ENCODE results near the gene DYRK3.
A peak's percentile ranks its signal among the peaks of the same experiment; 100 is the strongest.
"Not testable (repeated sequence)": the region's sequence is repeated elsewhere in the genome, so short reads cannot be mapped to it uniquely, and the experiment has no call there.

DYRK3 gene

GRCh38 chr1:206631085-206631509 lies 4.2 kb upstream of the DYRK3 start:
- peak; percentile 87 for DNase-seq (ENCODE audit: low read depth)

- peak; percentile 94 for DNase-seq (ENCODE audit: low read depth)
Observed at GRCh38 chr1:206633708-206634121, 1.6 kb upstream of the DYRK3 start.

DNA sequence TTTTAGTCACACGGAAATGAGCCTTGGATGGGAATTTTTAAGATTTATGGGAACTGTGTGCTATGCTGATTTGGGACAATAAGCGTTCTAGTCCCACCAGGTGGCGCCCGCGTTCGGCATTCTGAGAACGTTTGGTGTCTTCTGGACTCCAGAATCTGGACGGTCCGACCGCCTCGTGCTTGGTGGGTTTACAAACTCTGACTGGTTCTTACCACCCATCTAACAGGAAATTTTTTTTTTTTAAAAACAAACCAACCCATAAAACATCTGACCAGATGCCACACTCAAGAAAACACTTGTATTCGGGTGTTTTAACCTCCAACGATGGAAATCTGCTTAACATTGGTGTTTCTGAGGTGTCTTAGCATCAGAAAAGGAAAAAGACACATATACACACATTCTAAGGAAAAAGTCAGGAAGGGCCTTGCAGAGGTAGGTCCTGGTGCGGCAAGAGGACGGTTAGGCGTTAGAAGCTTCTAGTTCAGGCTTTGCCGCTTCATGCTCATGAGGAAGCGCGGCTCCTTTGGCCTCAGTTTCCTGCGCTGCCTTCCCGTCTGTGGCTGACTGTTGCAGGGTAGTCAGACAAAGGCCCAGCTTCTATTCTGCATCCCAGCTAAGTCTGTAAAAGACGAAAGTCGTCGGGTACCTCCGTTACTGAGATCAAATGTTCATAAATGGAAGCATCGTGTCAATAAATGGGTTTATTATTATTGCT lies 814 bp upstream of the DYRK3 start:
- DNase-seq (ENCODE audit: low read depth) = peak; percentile 94

DNA sequence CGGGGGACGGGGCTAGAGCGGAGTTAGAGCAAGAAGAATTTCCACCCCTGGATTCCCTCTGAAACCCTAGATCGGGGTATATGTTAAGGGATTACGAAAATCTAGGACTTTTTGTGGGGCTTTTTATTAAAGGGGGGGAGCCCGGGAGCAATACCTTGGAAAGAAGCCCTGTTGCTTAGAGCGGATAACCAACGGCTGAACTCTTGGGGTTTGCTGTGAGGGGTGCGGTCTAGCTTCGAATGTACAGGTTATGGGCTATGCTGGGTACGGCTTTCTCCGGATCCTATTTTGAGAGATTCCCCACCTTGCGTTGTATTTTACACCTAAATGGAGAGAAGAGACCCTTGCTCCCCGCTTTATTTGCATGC lies 626 bp downstream of the DYRK3 start:
- no peak for DNase-seq (ENCODE audit: low read depth)

- no peak for DNase-seq (ENCODE audit: low read depth)
Observed at GRCh38 chr1:206636671-206637070, 1.3 kb downstream of the DYRK3 start.

DNA sequence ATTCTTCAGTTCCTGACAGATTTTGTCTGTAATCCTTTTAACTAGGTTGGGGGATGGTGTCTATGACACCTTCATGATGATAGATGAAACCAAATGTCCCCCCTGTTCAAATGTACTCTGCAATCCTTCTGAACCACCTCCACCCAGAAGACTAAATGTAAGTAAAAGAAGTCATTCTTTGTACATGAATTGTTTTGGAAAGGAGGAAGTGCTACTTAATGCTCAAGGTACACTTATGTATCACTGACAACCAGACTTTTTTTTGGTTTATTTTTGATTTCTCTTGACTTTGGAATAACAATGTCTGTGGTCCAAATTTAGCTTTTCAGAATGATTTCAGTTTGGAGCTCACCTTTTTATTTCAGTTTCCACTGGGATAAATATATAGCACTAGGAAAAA lies 2.3 kb downstream of the DYRK3 start:
- no peak for DNase-seq (ENCODE audit: low read depth)

GRCh38 chr1:206642074-206642473 lies 6.7 kb downstream of the DYRK3 start:
- not testable (repeated sequence) for DNase-seq (ENCODE audit: low read depth)

DNA sequence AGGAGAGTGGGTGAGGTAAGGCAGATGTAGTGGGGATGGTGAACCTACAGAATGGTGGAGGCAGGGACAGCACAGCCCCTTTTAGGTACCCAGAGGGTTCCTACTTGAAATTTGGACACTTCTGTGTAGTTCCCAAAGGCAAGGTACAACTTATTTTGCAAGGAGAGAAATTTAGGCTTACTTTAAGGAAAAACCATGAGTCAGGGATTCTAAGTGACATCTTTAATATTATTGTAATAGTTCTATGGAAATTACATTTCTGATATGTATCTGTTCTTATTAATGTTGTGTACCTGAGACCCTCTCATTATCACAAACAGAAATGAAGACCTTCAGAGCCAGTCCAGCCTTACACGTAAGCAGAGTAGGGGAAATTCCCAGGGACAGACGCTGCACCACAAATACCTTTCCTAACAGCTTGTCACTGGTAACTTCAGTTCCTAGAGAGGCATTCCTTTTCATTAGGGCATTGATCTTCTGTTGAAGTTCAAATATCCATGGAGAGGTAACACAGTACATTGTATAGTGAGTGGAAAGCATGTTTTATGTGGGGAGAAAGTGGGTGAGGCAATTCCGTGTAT lies 7.9 kb downstream of the DYRK3 start:
- DNase-seq (ENCODE audit: low read depth) = no peak

DNA sequence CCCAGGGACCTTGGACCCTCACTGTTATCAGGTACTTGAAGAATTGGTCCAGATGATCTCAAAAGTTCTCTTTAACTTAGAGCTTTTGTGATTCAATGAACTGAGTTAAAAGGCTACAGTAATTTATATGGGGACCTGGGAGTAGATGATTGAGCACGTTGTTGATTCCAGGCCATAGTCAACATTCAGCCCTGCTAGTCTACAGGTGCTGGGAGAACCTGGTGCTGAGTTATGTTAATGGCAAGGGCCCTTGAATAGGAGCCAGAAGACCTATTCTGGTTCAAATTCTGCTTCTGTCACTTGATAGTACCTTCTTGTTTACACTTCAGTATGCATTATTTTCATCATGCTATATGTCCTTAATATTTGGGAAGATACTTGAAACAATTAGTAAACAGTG lies 11.2 kb downstream of the DYRK3 start:
- no peak for DNase-seq (ENCODE audit: low read depth)

DNA sequence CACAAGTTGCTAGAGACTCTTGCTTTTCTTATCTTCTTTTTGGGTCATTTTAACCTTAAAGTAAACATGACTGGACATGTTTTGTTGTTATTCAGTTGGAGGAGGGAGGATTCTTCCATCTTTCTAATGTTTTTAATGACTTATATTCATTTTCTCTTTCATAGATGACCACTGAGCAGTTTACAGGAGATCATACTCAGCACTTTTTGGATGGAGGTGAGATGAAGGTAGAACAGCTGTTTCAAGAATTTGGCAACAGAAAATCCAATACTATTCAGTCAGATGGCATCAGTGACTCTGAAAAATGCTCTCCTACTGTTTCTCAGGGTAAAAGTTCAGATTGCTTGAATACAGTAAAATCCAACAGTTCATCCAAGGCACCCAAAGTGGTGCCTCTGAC lies 11.9 kb downstream of the DYRK3 start:
- DNase-seq (ENCODE audit: low read depth) = no peak

GRCh38 chr1:206649261-206649921 lies 14.1 kb downstream of the DYRK3 start:
- no peak for DNase-seq (ENCODE audit: low read depth)

DNA sequence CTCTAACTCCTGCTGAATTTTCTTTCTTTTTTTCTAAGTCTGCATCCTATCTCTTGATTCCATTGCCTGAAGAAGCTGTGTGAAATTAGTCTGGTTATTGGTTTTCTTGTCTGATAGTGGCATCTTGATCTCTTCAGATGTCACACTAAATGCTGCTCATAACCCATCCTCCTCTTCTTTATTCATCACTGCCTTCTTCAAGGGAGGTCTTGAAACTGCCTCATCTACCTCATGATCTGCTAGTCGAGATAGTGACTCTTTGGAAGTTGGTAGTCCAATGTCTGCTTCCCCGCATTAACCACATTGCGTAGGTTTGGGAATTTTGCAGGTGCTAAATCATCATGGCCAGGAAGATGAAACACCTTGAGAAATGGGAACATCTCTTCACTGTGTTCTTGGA lies 15.7 kb downstream of the DYRK3 start:
- DNase-seq (ENCODE audit: low read depth) = no peak

DNA sequence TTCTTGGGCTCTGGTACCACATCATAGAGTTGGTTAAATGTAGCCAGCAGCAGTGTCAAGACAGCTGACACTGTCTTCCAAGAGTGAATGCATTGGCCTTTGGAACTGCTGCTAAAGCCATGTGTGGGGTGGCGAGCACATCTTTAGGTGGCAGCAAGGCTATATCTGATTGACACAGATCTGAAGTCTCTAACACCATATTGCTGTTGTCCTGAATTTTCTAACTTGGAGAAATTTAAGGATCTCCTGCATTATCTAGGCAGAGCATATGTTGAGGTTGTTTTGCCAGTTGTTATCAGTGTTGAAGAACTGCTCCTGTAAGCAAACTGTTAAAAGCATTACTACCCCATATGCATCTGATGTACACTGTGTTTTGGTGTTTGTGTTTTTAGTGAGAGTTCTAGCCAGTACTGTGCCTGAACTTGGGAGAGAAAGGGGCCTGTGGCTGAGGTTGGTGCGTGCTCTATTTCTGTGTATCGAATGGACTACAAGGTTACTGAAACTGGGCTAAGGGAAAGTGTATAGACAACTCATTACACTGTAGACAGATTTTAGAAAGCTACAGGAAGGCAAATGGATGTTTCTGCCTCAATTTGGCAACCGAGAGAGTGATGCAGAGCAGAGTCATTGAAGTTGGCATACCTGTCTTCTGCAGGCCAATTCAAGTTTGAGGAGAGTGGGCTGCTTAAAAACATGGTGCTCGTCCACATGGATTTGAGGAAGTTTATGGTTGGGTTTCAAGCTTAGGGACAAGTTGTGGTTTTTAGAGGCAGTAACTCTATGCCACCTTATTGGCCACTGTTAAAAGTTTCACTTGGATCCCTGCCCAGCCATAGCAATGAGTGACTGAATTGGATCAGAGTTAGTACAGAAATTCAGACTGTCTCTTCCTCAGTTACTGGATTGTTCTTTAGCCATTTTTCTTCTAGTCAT lies 16.9 kb downstream of the DYRK3 start:
- DNase-seq (ENCODE audit: low read depth) = no peak

GRCh38 chr1:206653715-206654459 lies 18.6 kb downstream of the DYRK3 start:
- DNase-seq (ENCODE audit: low read depth) = no peak

- DNase-seq (ENCODE audit: low read depth) = no peak
Observed at GRCh38 chr1:206654828-206655227, 19.5 kb downstream of the DYRK3 start.

- DNase-seq (ENCODE audit: low read depth) = no peak
Observed at GRCh38 chr1:206655471-206655882, 20.1 kb downstream of the DYRK3 start.

DNA sequence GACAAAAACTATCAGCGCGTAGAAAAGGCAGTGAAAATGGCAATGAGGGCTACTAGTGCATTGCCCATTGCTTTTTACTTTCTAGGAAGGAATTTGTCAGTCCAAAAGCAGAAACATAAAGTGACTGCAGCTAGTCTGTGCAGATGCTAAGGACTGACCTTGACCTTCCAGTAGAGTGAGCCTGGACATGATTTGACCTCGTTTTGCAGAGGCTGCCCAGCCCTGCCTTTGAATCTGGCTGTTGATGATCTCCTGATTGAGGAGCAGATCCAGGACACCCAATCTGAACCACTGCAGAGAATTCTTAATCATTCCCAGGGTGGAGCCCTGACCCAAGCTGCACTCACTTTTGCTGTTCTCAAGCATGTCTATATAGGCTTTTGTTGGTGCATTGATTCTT lies 21.6 kb downstream of the DYRK3 start:
- DNase-seq (ENCODE audit: low read depth) = no peak

- DNase-seq (ENCODE audit: low read depth) = no peak
Observed at GRCh38 chr1:206657751-206658150, 22.4 kb downstream of the DYRK3 start.

GRCh38 chr1:206658264-206658980 lies 23.1 kb downstream of the DYRK3 start:
- no peak for DNase-seq (ENCODE audit: low read depth)

GRCh38 chr1:206658981-206659273 lies 23.6 kb downstream of the DYRK3 start:
- no peak for DNase-seq (ENCODE audit: low read depth)

- DNase-seq (ENCODE audit: low read depth) = no peak
Observed at GRCh38 chr1:206660136-206660535, 24.8 kb downstream of the DYRK3 start.
